Karpas-422 (cell line): Measurements from ENCODE around the gene MXRA7. TPM values are rescaled to one million over a fixed set of nuclear protein-coding genes. Genes with fewer than 3 reads are reported as not detected.

ENCODE experiments used
- DNase-seq: peaks from one replicate; pipeline ENCODE4 v3.0.0-alpha.2; 2015
- H2AFZ ChIP-seq: fragments of 200-600 bp; sonication (generic); 2 replicates; pipeline ENCODE4 v1.6.1; 2014; ENCODE audit warnings: antibody characterized with exemption, low read length, mixed read lengths
- H3K27ac ChIP-seq: fragments of 200-600 bp; sonication (generic); 2 replicates; pipeline ENCODE4 v1.5.1; 2014; ENCODE audit warnings: mild to moderate bottlenecking, low read length, moderate library complexity
- H3K27me3 ChIP-seq: fragments of 200-600 bp; sonication (generic); 2 replicates; pipeline ENCODE4 v1.6.1; 2014; ENCODE audit warnings: low read length, mixed read lengths
- H3K36me3 ChIP-seq: fragments of 200-600 bp; sonication (generic); 2 replicates; pipeline ENCODE4 v1.6.1; 2014; ENCODE audit warnings: low read length, mixed read lengths; ENCODE audit not compliant: insufficient read depth
- H3K4me1 ChIP-seq: fragments of 200-600 bp; sonication (generic); 2 replicates; pipeline ENCODE4 v1.6.1; 2014; ENCODE audit warnings: mild to moderate bottlenecking, low read length, mixed read lengths
- H3K4me2 ChIP-seq: fragments of 200-600 bp; sonication (generic); 2 replicates; pipeline ENCODE4 v1.6.1; 2014; ENCODE audit warnings: low read length, low read depth, mild to moderate bottlenecking; ENCODE audit not compliant: poor library complexity, severe bottlenecking
- H3K4me3 ChIP-seq: fragments of 200-600 bp; sonication (generic); 2 replicates; pipeline ENCODE4 v1.5.1; 2014; ENCODE audit warnings: mild to moderate bottlenecking, antibody characterized with exemption, low read length, mixed read lengths
- H3K79me2 ChIP-seq: fragments of 200-600 bp; sonication (generic); 2 replicates; pipeline ENCODE4 v1.6.1; 2014; ENCODE audit warnings: mild to moderate bottlenecking, low read length, mixed read lengths
- H3K9ac ChIP-seq: fragments of 200-600 bp; sonication (generic); 2 replicates; pipeline ENCODE4 v1.6.0; 2014; ENCODE audit warnings: low read length
- H3K9me2 ChIP-seq: fragments of 200-600 bp; sonication (generic), shearing (Covaris generic); replicated peaks from 2 replicates; pipeline ENCODE4 v1.6.0; 2014; ENCODE audit warnings: mild to moderate bottlenecking, low read length, moderate library complexity; ENCODE audit not compliant: insufficient read depth
- H3K9me3 ChIP-seq: fragments of 300-700, 200-600 bp; sonication (generic); 2 replicates; pipeline ENCODE4 v1.6.1; 2014; ENCODE audit warnings: low read length, mixed read lengths
- H4K20me1 ChIP-seq: fragments of 200-600 bp; sonication (generic); 2 replicates; pipeline ENCODE4 v1.6.1; 2014; ENCODE audit warnings: mild to moderate bottlenecking, antibody characterized with exemption, low read length, low read depth; ENCODE audit not compliant: insufficient read depth
- total RNA-seq: library from RNA; depleted of rRNA; stranded (reverse); fragments of >200 nt; shearing (Covaris generic); gene quantifications from 2 replicates; pipeline ENCODE4 v1.2.3, GENCODE V29; 2014; ENCODE audit warnings: low replicate concordance

MXRA7 gene
- total RNA-seq, 1 experiment from 2014 or later = 0.45 TPM

DNA sequence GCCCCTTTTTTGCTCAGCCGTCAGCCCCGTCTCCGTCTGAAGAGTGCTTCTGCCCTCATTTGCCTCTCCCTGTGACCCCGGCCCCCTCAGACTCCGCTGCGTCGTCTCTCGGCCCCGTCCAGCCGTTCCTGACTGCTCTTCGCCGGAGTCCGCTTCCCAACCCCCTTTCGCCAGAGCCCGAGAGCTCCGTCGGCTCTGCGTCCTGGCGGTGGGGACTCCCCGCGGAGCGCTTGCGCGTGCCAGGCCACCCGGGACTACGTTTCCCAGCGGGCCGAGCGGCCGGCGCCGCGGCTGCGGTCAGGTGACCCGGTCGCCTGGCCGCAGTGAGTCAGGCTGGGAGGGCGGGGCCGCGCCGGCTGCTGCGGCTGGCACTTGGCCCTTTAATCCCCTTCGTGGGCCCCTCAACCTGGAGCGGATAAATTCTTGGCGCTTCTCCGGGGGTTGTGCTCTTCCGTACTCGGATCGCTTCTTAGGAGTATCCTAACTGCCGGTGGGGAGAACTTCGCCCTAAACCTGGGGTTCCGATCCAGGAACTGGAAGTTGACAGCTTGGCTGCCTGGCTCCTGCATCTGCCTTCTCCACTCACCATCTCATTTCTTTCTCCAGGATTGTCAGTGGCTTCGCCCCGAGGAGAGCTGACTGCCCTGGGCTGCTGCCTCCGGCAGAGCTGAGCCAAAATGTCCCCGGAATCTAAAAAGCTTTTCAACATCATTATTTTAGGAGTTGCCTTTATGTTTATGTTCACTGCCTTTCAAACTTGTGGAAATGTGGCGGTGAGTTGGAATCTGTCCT, 27.1 kb upstream of the MXRA7 start, which contains the start of gene MFSD11:
TSS of gene MFSD11 (plus strand) at position 444 of the 792 bp plus-strand sequence. CDS start at position 678, 234 bp downstream.
- Histone ChIP-seq H3K27ac (peak within 1 kb of the TSS; percentile 91), H3K9me3 (no peaks in the 10 kb centered on the region), H3K4me1 (peaks cover 45% of the 10 kb centered on the region), H3K27me3 (no peaks in the 10 kb centered on the region), H3K79me2 (peaks cover 39% of the 10 kb centered on the region), H3K4me3 (peak within 1 kb of the TSS; percentile 94), H2AFZ (peak within 1 kb of the TSS; percentile 70), H3K4me2 (peak within 1 kb of the TSS; percentile 94), H3K36me3 (peaks cover 39% of the 10 kb centered on the region), H3K9me2 (no peaks in the 10 kb centered on the region), H3K9ac (peak within 1 kb of the TSS; percentile 98), H4K20me1 (peaks cover 23% of the 10 kb centered on the region)
- peak; percentile 96 for DNase-seq

DNA sequence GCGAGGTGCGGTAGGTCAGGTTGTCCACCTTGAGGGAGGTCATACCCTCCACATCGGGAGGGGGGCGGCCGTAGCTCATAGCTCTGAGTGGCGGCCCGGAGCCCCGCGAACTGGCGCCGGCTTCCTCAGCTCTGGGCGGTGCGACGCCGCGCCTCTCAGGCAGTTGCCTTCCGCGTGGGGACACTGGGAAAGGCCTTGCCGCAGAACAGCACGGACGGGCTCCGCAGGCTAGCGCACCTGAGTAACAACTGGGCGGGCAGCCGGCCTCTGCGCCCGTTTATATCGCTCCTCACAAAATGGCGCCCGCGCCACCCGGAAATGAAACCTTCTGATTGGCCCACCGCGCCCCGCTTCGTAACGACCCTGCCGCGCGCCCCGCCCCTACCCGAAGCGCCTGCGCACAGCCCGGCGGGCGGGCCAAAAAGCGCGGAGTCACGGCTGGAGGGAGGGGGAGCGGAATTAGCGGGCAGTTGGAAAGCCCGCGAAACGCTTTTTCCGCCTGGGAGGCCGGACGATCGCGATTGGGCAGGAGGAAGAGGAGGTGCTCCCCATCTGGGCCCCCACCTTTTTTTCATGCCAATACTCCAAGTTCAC, 26.4 kb upstream of the MXRA7 start, which contains the start of gene SRSF2:
TSS of gene SRSF2 (minus strand) at position 250 of the 594 bp plus-strand sequence. CDS start at position 79, 171 bp downstream.
- Histone ChIP-seq H3K79me2 (peaks cover 39% of the 10 kb centered on the region), H3K27ac (peak within 1 kb of the TSS; percentile 91), H3K9me2 (no peaks in the 10 kb centered on the region), H3K36me3 (peaks cover 43% of the 10 kb centered on the region), H3K4me3 (peak within 1 kb of the TSS; percentile 94), H4K20me1 (peaks cover 23% of the 10 kb centered on the region), H3K4me2 (peak within 1 kb of the TSS; percentile 94), H3K9ac (peak within 1 kb of the TSS; percentile 98), H3K27me3 (no peaks in the 10 kb centered on the region), H3K4me1 (peaks cover 48% of the 10 kb centered on the region), H2AFZ (peak within 1 kb of the TSS; percentile 70), H3K9me3 (no peaks in the 10 kb centered on the region)
- peak; percentile 100 for DNase-seq

DNA sequence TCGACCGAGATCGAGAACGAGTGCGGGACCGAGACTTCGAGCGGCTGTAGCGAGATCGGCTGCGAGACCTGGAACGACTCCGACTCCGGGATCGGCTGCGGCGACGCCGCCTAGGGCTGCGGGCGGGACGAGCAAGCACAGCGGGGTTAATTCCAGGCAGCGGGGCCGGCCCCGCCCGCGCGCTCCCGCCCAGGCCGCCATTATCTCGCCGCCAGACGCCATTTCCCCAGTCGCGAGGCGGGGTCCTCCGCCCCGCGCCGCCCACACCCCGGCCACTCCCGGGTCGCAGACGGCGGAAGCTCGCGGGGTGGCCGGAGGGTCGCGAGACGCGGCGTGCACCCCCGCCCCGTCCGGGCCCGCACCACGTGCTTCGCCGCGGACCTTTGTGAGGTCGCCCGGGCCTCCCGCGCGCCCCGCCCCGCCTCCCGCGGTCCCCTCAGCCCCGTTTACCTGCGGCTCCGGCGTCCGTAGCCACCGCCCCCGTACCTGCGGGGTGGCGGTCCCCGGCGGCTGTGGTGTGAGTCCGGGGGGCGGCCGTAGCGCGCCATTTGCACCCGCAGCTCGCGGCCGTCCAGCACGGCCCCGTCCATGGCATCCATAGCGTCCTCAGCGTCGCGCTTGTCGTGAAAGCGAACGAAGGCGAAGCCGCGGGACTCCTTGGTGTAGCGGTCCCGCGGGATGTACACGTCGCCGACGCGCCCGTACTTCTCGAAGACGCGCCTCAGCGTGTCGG, 25.8 kb upstream of the MXRA7 start:
- Histone ChIP-seq H3K27me3 (no peaks in the 10 kb centered on the region), H3K36me3 (peaks cover 43% of the 10 kb centered on the region), H3K4me2 (peak overlapping the region; percentile 87), H3K79me2 (peaks cover 39% of the 10 kb centered on the region), H4K20me1 (peaks cover 26% of the 10 kb centered on the region), H3K9me3 (no peaks in the 10 kb centered on the region), H3K27ac (peak overlapping the region; percentile 91), H3K4me3 (peak overlapping the region; percentile 94), H3K9ac (peak overlapping the region; percentile 98), H2AFZ (no peak overlapping the region), H3K9me2 (no peaks in the 10 kb centered on the region), H3K4me1 (peaks cover 53% of the 10 kb centered on the region)
- DNase-seq = peak; percentile 76

DNA sequence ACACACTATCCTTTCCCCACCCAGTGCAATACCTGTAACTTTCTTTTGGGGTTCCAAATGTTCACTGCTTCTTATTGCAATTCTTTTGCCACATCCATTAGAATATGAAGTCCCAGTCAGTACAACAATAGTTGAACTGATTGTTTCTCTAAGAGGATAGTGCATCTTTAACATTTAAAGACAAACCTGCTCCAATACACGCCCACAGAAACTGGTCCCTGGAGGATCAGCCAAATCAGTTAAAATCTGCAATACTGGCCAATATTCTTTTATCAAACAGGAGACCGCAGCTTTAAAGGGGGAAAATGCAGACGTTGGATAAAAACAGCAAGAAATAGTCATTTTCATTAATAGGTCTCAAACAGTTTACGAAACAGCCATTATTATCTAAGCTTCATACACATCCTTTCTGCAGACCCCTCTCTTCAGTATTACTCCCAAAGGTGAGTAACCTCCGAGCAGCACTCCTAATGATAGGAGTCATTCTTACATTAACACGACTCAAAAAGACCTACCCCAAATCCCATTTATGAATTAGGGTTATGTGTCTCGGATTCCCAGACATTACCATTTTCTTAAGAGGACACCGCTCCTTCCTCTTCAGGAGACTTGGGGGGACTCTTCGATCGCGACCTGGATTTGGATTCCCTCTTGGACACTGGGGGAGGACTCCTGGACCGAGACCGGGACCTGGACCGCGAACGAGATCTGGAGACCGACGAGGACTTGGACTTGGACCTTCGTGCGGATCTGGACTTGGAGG, 25.0 kb upstream of the MXRA7 start:
- Histone ChIP-seq H3K9me3 (no peaks in the 10 kb centered on the region), H3K27me3 (no peaks in the 10 kb centered on the region), H3K4me1 (peaks cover 58% of the 10 kb centered on the region), H3K27ac (peak overlapping the region; percentile 91), H2AFZ (no peak overlapping the region), H3K79me2 (peaks cover 39% of the 10 kb centered on the region), H3K4me2 (peak overlapping the region; percentile 87), H3K4me3 (peak overlapping the region; percentile 94), H3K9me2 (no peaks in the 10 kb centered on the region), H3K9ac (peak overlapping the region; percentile 98), H4K20me1 (peaks cover 27% of the 10 kb centered on the region), H3K36me3 (peaks cover 43% of the 10 kb centered on the region)
- peak; percentile 56 for DNase-seq

DNA sequence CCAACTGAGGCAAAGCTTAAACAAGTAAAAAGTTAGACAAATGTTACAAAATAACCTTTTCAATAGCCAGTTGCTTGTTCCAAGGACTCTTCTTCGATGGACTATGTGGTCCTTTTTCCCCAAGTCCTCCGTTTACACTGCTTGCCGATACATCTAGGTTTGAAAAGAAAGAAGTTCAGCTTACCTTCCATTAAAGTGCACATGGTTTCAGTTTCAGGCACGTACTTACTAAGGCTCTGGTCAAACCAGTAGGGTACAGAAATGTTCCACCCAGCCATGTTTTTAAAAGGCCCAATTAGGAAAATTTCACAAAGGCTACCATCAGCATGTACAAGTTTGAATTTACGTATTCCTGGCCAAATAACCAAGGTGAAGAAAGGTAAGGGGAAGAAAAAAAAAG, 24.2 kb upstream of the MXRA7 start:
- H3K36me3 ChIP-seq = peaks cover 43% of the 10 kb centered on the region
- peak overlapping the region; percentile 91 for H3K27ac ChIP-seq
- no peak overlapping the region for H2AFZ ChIP-seq
- peaks cover 27% of the 10 kb centered on the region for H4K20me1 ChIP-seq
- DNase-seq = peak; percentile 70
- H3K4me3 ChIP-seq = peak overlapping the region; percentile 94
- H3K79me2 ChIP-seq = peaks cover 44% of the 10 kb centered on the region
- H3K27me3 ChIP-seq = no peaks in the 10 kb centered on the region
- H3K4me1 ChIP-seq = peaks cover 54% of the 10 kb centered on the region
- H3K9ac ChIP-seq = peak overlapping the region; percentile 98
- H3K4me2 ChIP-seq = peak overlapping the region; percentile 87
- no peaks in the 10 kb centered on the region for H3K9me2 ChIP-seq
- H3K9me3 ChIP-seq = no peaks in the 10 kb centered on the region

DNA sequence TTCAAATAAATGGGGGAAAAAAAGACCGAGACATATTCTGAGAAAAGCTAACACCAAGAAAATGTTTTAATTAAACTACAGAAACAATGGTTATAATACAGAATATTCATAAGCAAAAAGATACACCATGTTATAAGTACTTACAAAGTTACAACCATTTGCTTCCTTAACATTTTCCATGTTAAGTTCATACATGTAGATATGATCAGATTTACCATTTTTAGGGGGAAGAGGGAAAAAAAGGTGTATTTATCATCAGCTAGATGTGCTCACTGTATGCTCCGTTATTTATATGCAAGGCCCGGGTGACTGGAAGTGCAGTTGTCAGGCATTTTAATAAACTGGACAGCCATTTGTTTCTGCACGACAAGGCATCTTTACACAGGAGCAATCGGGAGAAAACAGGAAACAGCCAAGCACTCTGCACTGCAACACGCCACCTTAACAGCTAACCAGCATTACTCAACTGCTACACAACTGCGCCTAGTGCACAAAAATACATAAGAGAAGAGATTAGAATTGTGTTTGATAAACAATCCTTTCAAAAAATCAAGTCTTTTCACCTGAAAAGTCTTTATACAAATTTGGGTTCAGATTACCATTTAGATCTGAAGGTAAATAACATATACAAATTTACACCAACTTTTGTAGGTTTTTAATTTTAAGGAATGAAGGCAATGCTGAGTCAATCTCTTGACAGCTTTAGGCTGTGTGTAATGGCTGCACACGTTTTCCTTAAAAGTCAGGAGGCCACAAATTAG, 23.5 kb upstream of the MXRA7 start:
- Histone ChIP-seq H3K27ac (peak overlapping the region; percentile 91), H3K27me3 (no peaks in the 10 kb centered on the region), H3K4me2 (peak overlapping the region; percentile 87), H3K79me2 (peaks cover 49% of the 10 kb centered on the region), H3K9ac (peak overlapping the region; percentile 98), H4K20me1 (peaks cover 27% of the 10 kb centered on the region), H2AFZ (no peak overlapping the region), H3K9me2 (no peaks in the 10 kb centered on the region), H3K4me1 (peaks cover 52% of the 10 kb centered on the region), H3K4me3 (peak overlapping the region; percentile 94), H3K9me3 (no peaks in the 10 kb centered on the region), H3K36me3 (peaks cover 43% of the 10 kb centered on the region)
- DNase-seq = peak; percentile 54

DNA sequence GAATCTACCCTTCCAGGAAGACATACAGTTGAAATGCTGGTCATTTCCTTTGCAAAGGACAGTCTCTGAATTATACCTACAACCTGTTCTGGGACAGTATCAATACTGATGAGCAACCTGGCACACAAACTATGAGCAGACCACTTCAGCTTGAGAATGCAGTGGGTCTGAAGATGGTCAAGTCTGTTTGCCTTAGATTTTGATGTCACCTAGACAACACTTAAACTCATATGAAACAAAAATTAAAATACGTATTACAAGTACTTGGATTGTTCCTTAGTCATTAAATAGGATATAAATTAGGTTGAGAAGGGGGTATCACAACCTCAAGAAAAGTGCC, 22.8 kb upstream of the MXRA7 start:
- DNase-seq = no peak
- no peak overlapping the region for H2AFZ ChIP-seq
- peaks cover 27% of the 10 kb centered on the region for H4K20me1 ChIP-seq
- H3K4me1 ChIP-seq = peaks cover 47% of the 10 kb centered on the region
- peak overlapping the region; percentile 16; the same call in 1 of the 2 replicates for H3K4me3 ChIP-seq
- H3K4me2 ChIP-seq = peak overlapping the region; percentile 87
- H3K27ac ChIP-seq = peak overlapping the region; percentile 91
- H3K9me2 ChIP-seq = no peaks in the 10 kb centered on the region
- peaks cover 43% of the 10 kb centered on the region for H3K36me3 ChIP-seq
- H3K9me3 ChIP-seq = no peaks in the 10 kb centered on the region
- peak overlapping the region; percentile 15; the same call in 1 of the 2 replicates for H3K9ac ChIP-seq
- H3K79me2 ChIP-seq = peaks cover 45% of the 10 kb centered on the region
- no peaks in the 10 kb centered on the region for H3K27me3 ChIP-seq
